Neural cell (in vitro differentiated cells): ENCODE measurements around the gene ADARB2. TPM values are rescaled to one million over a fixed set of nuclear protein-coding genes. Genes with fewer than 3 reads are reported as not detected.

ENCODE experiments used
- H2AFZ ChIP-seq: fragments of 200-600, 300-800 bp; sonication (generic), shearing (Covaris generic); 2 replicates; pipeline ENCODE4 v1.6.0; 2014; ENCODE audit warnings: low read depth, mild to moderate bottlenecking, antibody characterized with exemption, low read length, moderate library complexity
- H3F3A ChIP-seq: fragments of 200-600 bp; shearing (Covaris generic); 2 replicates; pipeline ENCODE4 v1.6.1; 2016; ENCODE audit warnings: mild to moderate bottlenecking, moderate library complexity, mixed read lengths, antibody characterized with exemption, low read length; ENCODE audit not compliant: insufficient read depth, poor library complexity, severe bottlenecking
- H3K27ac ChIP-seq: fragments of 200-600, 300-800 bp; sonication (generic), shearing (Covaris generic); 2 replicates; pipeline ENCODE4 v1.5.1; 2014; ENCODE audit warnings: mild to moderate bottlenecking, low read length, moderate library complexity
- H3K27me3 ChIP-seq: fragments of 300-800, 200-600 bp; sonication (generic), shearing (Covaris generic); 2 replicates; pipeline ENCODE4 v1.6.0; 2014; ENCODE audit warnings: mild to moderate bottlenecking, low read depth, low read length, moderate library complexity; ENCODE audit not compliant: insufficient read depth
- H3K36me3 ChIP-seq: fragments of 300-800, 200-600 bp; sonication (generic), shearing (Covaris generic); 2 replicates; pipeline ENCODE4 v1.5.1; 2014; ENCODE audit warnings: mild to moderate bottlenecking, antibody characterized with exemption, low read length, moderate library complexity; ENCODE audit not compliant: insufficient read depth
- H3K4me2 ChIP-seq: fragments of 300-800, 200-600 bp; sonication (generic), shearing (Covaris generic); 2 replicates; pipeline ENCODE4 v1.6.0; 2014; ENCODE audit warnings: mild to moderate bottlenecking, low read length
- H3K4me3 ChIP-seq: fragments of 300-800, 200-600 bp; sonication (generic), shearing (Covaris generic); 2 replicates; pipeline ENCODE4 v1.5.1; 2014; ENCODE audit warnings: mild to moderate bottlenecking, low read length, moderate library complexity
- H3K79me2 ChIP-seq: fragments of 200-600 bp; shearing (Covaris generic); replicated peaks from 2 replicates; pipeline ENCODE4 v1.6.0; 2014; ENCODE audit warnings: mild to moderate bottlenecking, low read length, moderate library complexity; ENCODE audit not compliant: insufficient read depth
- H3K9ac ChIP-seq: fragments of 300-800, 200-600 bp; sonication (generic), shearing (Covaris generic); 2 replicates; pipeline ENCODE4 v1.6.1; 2016; ENCODE audit warnings: mild to moderate bottlenecking, low read length, mixed read lengths
- H3K9me2 ChIP-seq: fragments of 200-600 bp; shearing (Covaris generic); 2 replicates; pipeline ENCODE4 v1.6.1; 2016; ENCODE audit warnings: mild to moderate bottlenecking, low read length, mixed read lengths; ENCODE audit not compliant: insufficient read depth
- H3K9me3 ChIP-seq: fragments of 200-600, 300-800 bp; sonication (generic), shearing (Covaris generic); 2 replicates; pipeline ENCODE4 v1.6.1; 2016; ENCODE audit warnings: mild to moderate bottlenecking, mixed run types, low read length, moderate library complexity, mixed read lengths
- H4K20me1 ChIP-seq: fragments of 200-600 bp; shearing (Covaris generic); 2 replicates; pipeline ENCODE4 v1.6.1; 2016; ENCODE audit warnings: mild to moderate bottlenecking, mixed run types; ENCODE audit not compliant: insufficient read depth
- CTCF ChIP-seq: fragments of 450-650 bp; IDR thresholded peaks from 2 replicates; pipeline ENCODE4 v1.5.1; 2014; ENCODE audit warnings: antibody characterized with exemption, mild to moderate bottlenecking, moderate library complexity; ENCODE audit not compliant: poor library complexity, severe bottlenecking
- EP300 ChIP-seq: fragments of 450-650 bp; conservative IDR thresholded peaks from 2 replicates; pipeline ENCODE4 v1.6.1; 2014; ENCODE audit warnings: antibody characterized with exemption, mild to moderate bottlenecking, moderate library complexity; ENCODE audit not compliant: poor library complexity, severe bottlenecking
- EZH2 ChIP-seq: fragments of 200-600, 300-800 bp; shearing (Covaris generic), sonication (generic); IDR thresholded peaks from 2 replicates; pipeline ENCODE4 v1.6.1; 2014; ENCODE audit warnings: antibody characterized with exemption, low read length, borderline replicate concordance, mild to moderate bottlenecking; ENCODE audit not compliant: insufficient read depth, poor library complexity, severe bottlenecking
- MXI1 ChIP-seq: fragments of 450-650 bp; conservative IDR thresholded peaks from 2 replicates; pipeline ENCODE4 v1.6.1; 2014; ENCODE audit warnings: antibody characterized with exemption, mild to moderate bottlenecking; ENCODE audit not compliant: poor library complexity, severe bottlenecking
- POLR2AphosphoS5 ChIP-seq: IDR thresholded peaks from 2 replicates; pipeline ENCODE4 v1.6.1; 2012
- RAD21 ChIP-seq: fragments of 450-650 bp; conservative IDR thresholded peaks from 2 replicates; pipeline ENCODE4 v1.6.1; 2014; ENCODE audit warnings: antibody characterized with exemption, mild to moderate bottlenecking, moderate library complexity
- REST ChIP-seq: IDR thresholded peaks from 2 replicates; pipeline ENCODE4 v1.6.1; 2012; ENCODE audit warnings: borderline replicate concordance
- SMC3 ChIP-seq: fragments of 450-650 bp; conservative IDR thresholded peaks from 2 replicates; pipeline ENCODE4 v1.6.1; 2014; ENCODE audit warnings: antibody characterized with exemption, mild to moderate bottlenecking, moderate library complexity; ENCODE audit not compliant: poor library complexity
- TAF1 ChIP-seq: IDR thresholded peaks from 2 replicates; pipeline ENCODE4 v1.6.1; 2012; ENCODE audit warnings: low read depth
- polyA plus RNA-seq: library from polyadenylated mRNA; depleted of rRNA; stranded (reverse); fragments of >200 nt; gene quantifications from 2 replicates; pipeline ENCODE4 v1.2.3, GENCODE V29; 2014

Gene ADARB2
- polyA plus RNA-seq, 1 donor from 2014 or later, result 3.6 TPM

GRCh38 chr10:1559311-1559710 lies 178.0 kb downstream of the ADARB2 start:
- no peaks in the 10 kb centered on the region for H4K20me1 ChIP-seq
- no peak overlapping the region for H3K9ac ChIP-seq
- no peaks in the 10 kb centered on the region for H3K9me3 ChIP-seq
- H3F3A ChIP-seq, result no peaks in the 10 kb centered on the region
- no peak overlapping the region for H3K4me2 ChIP-seq
- no peaks in the 10 kb centered on the region for H3K36me3 ChIP-seq
- no peak overlapping the region for H3K27ac ChIP-seq
- H2AFZ ChIP-seq, result no peak overlapping the region
- H3K79me2 ChIP-seq, result no peaks in the 10 kb centered on the region
- no peak overlapping the region for H3K4me3 ChIP-seq
- no peaks in the 10 kb centered on the region for H3K9me2 ChIP-seq
- TF ChIP-seq POLR2AphosphoS5 (no peak), EP300 (no peak), EZH2 (no peak), RAD21 (no peak), TAF1 (no peak), SMC3 (no peak), CTCF (no peak)
- no peaks in the 10 kb centered on the region for H3K27me3 ChIP-seq

- Histone ChIP-seq H2AFZ (no peak overlapping the region), H3K36me3 (no peaks in the 10 kb centered on the region), H3K9me3 (no peaks in the 10 kb centered on the region), H3K9ac (no peak overlapping the region), H3K27me3 (no peaks in the 10 kb centered on the region), H4K20me1 (no peaks in the 10 kb centered on the region), H3K4me2 (no peak overlapping the region), H3K27ac (no peak overlapping the region), H3F3A (no peaks in the 10 kb centered on the region), H3K79me2 (no peaks in the 10 kb centered on the region), H3K4me3 (no peak overlapping the region), H3K9me2 (no peaks in the 10 kb centered on the region)
- TF ChIP-seq MXI1 (no peak), CTCF (no peak), RAD21 (no peak), TAF1 (no peak)
Observed at GRCh38 chr10:1558906-1559305, 178.4 kb downstream of the ADARB2 start.

GRCh38 chr10:1557081-1557480 lies 180.2 kb downstream of the ADARB2 start:
- H3K9me3 ChIP-seq, result no peaks in the 10 kb centered on the region

More at GRCh38 chr10:1557081-1557480, 180.2 kb downstream of the ADARB2 start:
- no peak overlapping the region for H3K9ac ChIP-seq
- H3F3A ChIP-seq, result no peaks in the 10 kb centered on the region
- H3K27me3 ChIP-seq, result no peaks in the 10 kb centered on the region
- H3K36me3 ChIP-seq, result no peaks in the 10 kb centered on the region
- H3K27ac ChIP-seq, result no peak overlapping the region
- H3K9me2 ChIP-seq, result no peaks in the 10 kb centered on the region
- no peak overlapping the region for H2AFZ ChIP-seq
- H3K4me3 ChIP-seq, result no peak overlapping the region
- TF ChIP-seq RAD21 (no peak), SMC3 (no peak), TAF1 (no peak), CTCF (no peak), EZH2 (no peak), POLR2AphosphoS5 (no peak), REST (no peak), MXI1 (no peak), EP300 (no peak)
- no peaks in the 10 kb centered on the region for H3K79me2 ChIP-seq
- H4K20me1 ChIP-seq, result no peaks in the 10 kb centered on the region
- no peak overlapping the region for H3K4me2 ChIP-seq
